Panc1 (cell line): ENCODE data around the gene AHDC1. TPM values are rescaled to one million over a fixed set of nuclear protein-coding genes. Genes with fewer than 3 reads are reported as not detected.

Experiments used
- ATAC-seq: fragments of 200-7000 bp; cut with Tn5 transposase; 2 replicates; pipeline ENCODE4 v1.9.1; 2020; ENCODE audit warnings: mild to moderate bottlenecking, moderate library complexity
- BruUV-seq: library from RNA; stranded (reverse); fragments of 400-500 nt; replicated peaks from 2 replicates; lab custom pipeline; 2021; lab: Mats Ljungman, UMichigan
- CTCF ChIA-PET: fragments of 300-600 bp; sonication (Branson Sonifier 250); formaldehyde crosslinking; loops from one replicate; lab custom pipeline; 2022; ENCODE audit warnings: antibody characterized with exemption; lab: Charles Lee
- POLR2A ChIA-PET: fragments of 300-600 bp; sonication (Branson Sonifier 250); formaldehyde crosslinking; loops from one replicate; lab custom pipeline; 2022; ENCODE audit warnings: antibody characterized with exemption; lab: Charles Lee
- DNase-seq: peaks from one replicate; pipeline ENCODE4 v3.0.0-alpha.2; 2010; ENCODE audit warnings: low read depth, low spot score
- H3K27ac ChIP-seq: 2 replicates; pipeline ENCODE4 v1.5.1; 2011; ENCODE audit warnings: mild to moderate bottlenecking, low read length, inconsistent platforms
- H3K27me3 ChIP-seq: fragments of 200-500 bp; sonication (Bioruptor generic); 2 replicates; pipeline ENCODE4 v1.6.0; 2014; ENCODE audit warnings: low read length, inconsistent platforms; ENCODE audit not compliant: control insufficient read depth, insufficient read depth
- H3K36me3 ChIP-seq: fragments of 200-500 bp; sonication (Bioruptor generic); 2 replicates; pipeline ENCODE4 v1.5.1; 2014; ENCODE audit warnings: inconsistent platforms, mild to moderate bottlenecking, low read length, moderate library complexity; ENCODE audit not compliant: control insufficient read depth, insufficient read depth
- H3K4me1 ChIP-seq: 2 replicates; pipeline ENCODE4 v1.5.1; 2011; ENCODE audit warnings: inconsistent platforms, mild to moderate bottlenecking, low read length, moderate library complexity; ENCODE audit not compliant: control insufficient read depth, insufficient read depth
- H3K4me3 ChIP-seq, 2 experiments: 2 replicates each; pipeline ENCODE4 v1.5.1; 2011 to 2012; ENCODE audit warnings: low read depth in 2 of 2, low read length in 2 of 2, mild to moderate bottlenecking in 2 of 2, inconsistent platforms in 1 of 2, moderate library complexity in 1 of 2
- H3K9me3 ChIP-seq: fragments of 200-500 bp; sonication (Bioruptor generic); 2 replicates; pipeline ENCODE4 v1.5.1; 2014; ENCODE audit warnings: low read depth, mild to moderate bottlenecking, inconsistent platforms, low read length, moderate library complexity; ENCODE audit not compliant: control insufficient read depth, insufficient read depth
- POLR2AphosphoS5 ChIP-seq: IDR thresholded peaks from 2 replicates; pipeline ENCODE4 v1.6.1; 2012; ENCODE audit warnings: mild to moderate bottlenecking, low read depth, low read length, moderate library complexity
- SIN3A ChIP-seq: IDR thresholded peaks from 2 replicates; pipeline ENCODE4 v1.6.1; 2012; ENCODE audit warnings: low read depth, mild to moderate bottlenecking, low read length, moderate library complexity, borderline replicate concordance; ENCODE audit not compliant: insufficient read depth
- TCF7L2 ChIP-seq: IDR thresholded peaks from 2 replicates; pipeline ENCODE4 v1.6.1; 2011; ENCODE audit warnings: mild to moderate bottlenecking, low read depth, low read length, inconsistent platforms
- in situ Hi-C: cut with HindIII; loops from 2 replicates; pipeline ENCODE4 v1.10.0; 2016; ENCODE audit warnings: low sequenced_read_pairs, low pct_unique_long_range_greater_than_20kb
- intact Hi-C: fragments of 100-400 bp; cut with micrococcal nuclease; formaldehyde crosslinking; loops from one replicate; pipeline ENCODE4 v1.10.0; 2022; ENCODE audit not compliant: unreplicated experiment
- total RNA-seq: library from RNA; stranded (reverse); gene quantifications from one replicate; pipeline ENCODE4 v1.2.1, GENCODE V29; 2021; ENCODE audit not compliant: unreplicated experiment
- TF ChIP-seq, protein P1 (sequence below), 2 experiments: IDR thresholded peaks; 2 replicates each; pipeline ENCODE4 v1.6.1; 2011 to 2012; ENCODE audit warnings: low read depth in 2 of 2, control low read depth in 1 of 2, low read length in 1 of 2, mild to moderate bottlenecking in 1 of 2, moderate library complexity in 1 of 2; ENCODE audit not compliant: insufficient read depth in 1 of 2
- TF ChIP-seq, protein P2 (sequence below): fragments of 450-650 bp; IDR thresholded peaks from 2 replicates; pipeline ENCODE4 v1.5.1; 2017; ENCODE audit warnings: mild to moderate bottlenecking

Gene AHDC1
- total RNA-seq, 1 experiment from 2014 or later, result 47.1 TPM

DNA sequence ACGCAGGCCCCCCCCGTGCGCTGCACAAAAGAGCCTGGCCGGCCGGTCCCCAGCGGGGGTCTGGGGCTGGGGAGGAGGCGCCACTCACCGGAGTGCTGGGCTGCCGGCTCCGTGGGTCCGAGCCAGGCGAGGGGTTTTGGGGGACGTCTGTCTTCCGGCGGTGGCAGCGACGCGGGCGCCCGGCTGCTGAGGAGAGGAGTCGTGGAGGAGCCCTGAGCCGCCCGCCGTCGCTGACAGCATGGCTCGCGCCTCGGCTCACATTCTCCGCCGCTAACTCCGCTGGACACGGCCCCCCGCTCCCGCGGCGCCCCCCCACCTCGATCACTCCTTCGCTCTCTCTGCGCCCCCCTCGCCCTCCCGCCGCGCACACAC is 649 bp downstream of the AHDC1 start:
- in situ Hi-C loops, result loop anchor here (10.0 kb wide), 1 partner anchor 188 kb away; no protein-coding TSS in a partner anchor
- peak overlapping the region; percentile 53; the same call in 1 of the 2 replicates for H3K27ac ChIP-seq
- TF ChIP-seq POLR2AphosphoS5 (no peak), SIN3A (peak; percentile 29; the same call in 1 of the 2 replicates), TCF7L2 (no peak)
- TF ChIP-seq, protein P1, sequence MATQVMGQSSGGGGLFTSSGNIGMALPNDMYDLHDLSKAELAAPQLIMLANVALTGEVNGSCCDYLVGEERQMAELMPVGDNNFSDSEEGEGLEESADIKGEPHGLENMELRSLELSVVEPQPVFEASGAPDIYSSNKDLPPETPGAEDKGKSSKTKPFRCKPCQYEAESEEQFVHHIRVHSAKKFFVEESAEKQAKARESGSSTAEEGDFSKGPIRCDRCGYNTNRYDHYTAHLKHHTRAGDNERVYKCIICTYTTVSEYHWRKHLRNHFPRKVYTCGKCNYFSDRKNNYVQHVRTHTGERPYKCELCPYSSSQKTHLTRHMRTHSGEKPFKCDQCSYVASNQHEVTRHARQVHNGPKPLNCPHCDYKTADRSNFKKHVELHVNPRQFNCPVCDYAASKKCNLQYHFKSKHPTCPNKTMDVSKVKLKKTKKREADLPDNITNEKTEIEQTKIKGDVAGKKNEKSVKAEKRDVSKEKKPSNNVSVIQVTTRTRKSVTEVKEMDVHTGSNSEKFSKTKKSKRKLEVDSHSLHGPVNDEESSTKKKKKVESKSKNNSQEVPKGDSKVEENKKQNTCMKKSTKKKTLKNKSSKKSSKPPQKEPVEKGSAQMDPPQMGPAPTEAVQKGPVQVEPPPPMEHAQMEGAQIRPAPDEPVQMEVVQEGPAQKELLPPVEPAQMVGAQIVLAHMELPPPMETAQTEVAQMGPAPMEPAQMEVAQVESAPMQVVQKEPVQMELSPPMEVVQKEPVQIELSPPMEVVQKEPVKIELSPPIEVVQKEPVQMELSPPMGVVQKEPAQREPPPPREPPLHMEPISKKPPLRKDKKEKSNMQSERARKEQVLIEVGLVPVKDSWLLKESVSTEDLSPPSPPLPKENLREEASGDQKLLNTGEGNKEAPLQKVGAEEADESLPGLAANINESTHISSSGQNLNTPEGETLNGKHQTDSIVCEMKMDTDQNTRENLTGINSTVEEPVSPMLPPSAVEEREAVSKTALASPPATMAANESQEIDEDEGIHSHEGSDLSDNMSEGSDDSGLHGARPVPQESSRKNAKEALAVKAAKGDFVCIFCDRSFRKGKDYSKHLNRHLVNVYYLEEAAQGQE (IDR thresholded peaks at IDR 0.05; ENCODE audit: insufficient read depth in 1 of 2, low read depth in 2 of 2, low read length in 1 of 2), result no peak
- TF ChIP-seq, protein P2, sequence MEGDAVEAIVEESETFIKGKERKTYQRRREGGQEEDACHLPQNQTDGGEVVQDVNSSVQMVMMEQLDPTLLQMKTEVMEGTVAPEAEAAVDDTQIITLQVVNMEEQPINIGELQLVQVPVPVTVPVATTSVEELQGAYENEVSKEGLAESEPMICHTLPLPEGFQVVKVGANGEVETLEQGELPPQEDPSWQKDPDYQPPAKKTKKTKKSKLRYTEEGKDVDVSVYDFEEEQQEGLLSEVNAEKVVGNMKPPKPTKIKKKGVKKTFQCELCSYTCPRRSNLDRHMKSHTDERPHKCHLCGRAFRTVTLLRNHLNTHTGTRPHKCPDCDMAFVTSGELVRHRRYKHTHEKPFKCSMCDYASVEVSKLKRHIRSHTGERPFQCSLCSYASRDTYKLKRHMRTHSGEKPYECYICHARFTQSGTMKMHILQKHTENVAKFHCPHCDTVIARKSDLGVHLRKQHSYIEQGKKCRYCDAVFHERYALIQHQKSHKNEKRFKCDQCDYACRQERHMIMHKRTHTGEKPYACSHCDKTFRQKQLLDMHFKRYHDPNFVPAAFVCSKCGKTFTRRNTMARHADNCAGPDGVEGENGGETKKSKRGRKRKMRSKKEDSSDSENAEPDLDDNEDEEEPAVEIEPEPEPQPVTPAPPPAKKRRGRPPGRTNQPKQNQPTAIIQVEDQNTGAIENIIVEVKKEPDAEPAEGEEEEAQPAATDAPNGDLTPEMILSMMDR, result no peak
- DNase-seq (no peak), ATAC-seq (peak; percentile 13)
- H3K36me3 ChIP-seq, result peaks cover 2% of the 10 kb centered on the region; the same call in 1 of the 2 replicates
- no peaks in the 10 kb centered on the region for H3K9me3 ChIP-seq
- H3K4me1 ChIP-seq, result peaks cover 50% of the 10 kb centered on the region
- CTCF ChIA-PET, result interaction anchor here (1.2 to 2.8 kb wide), 2 partner anchors 34 to 46 kb away, joined by 9 to 19 read pairs; no protein-coding TSS in a partner anchor
- H3K27me3 ChIP-seq, result no peaks in the 10 kb centered on the region
- intact Hi-C loops, result loop anchor here (5.0 kb wide), 1 partner anchor 36 kb away; no protein-coding TSS in a partner anchor
- no TSS peak for BruUV-seq
- POLR2A ChIA-PET, result interaction anchor here (1.0 kb wide), 1 partner anchor 36 kb away, joined by 3 read pairs; no protein-coding TSS in a partner anchor
- H3K4me3 ChIP-seq, result peak overlapping the region; percentile 78 to 86

DNA sequence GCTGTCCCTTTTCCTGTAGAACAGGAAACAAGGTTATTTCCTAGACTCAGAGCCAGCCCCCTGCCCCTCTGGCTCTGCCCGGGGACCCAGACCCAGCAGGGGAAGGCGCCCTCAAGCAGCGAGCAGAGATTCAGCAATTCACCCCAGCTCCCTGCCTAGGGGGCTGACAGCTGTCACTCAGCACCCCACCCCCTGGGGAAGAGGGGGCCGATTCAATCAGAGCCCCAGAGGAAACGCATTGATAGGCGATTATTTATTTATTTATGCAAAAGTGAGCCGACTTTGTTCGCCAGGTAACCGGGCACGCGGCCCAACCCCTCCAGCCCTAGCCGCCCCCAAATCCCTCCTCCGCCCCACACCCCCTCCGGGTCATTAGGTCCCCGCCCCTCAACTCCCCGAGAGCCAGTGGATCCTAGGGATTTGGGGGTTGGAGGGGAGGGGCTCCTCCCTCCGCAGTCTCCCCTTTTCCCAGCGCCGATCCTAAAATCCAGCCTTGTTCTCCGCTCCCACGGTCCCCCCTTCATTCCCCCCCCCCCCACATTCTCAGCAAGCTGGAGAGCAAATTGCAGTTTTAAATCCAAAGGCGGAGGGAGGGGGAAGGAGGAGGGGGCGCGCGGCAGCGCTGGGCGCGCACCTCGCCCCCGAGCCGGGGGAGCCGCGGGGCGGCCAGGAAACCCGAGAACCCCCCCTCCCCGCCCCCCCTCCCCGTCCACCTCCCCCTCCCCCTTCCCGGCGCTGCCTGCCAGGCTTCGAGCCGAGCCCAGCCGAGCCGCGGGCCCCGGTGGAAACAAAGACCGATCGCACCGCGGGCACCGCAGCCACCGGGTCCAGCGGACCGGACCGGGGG is 1.3 kb downstream of the AHDC1 start:
- no TSS peak for BruUV-seq
- DNase-seq, result no peak
- peak overlapping the region; percentile 78 to 86 for H3K4me3 ChIP-seq

More for the DNA sequence above, 1.3 kb downstream of the AHDC1 start:
- no peak for ATAC-seq
- Histone ChIP-seq H3K9me3 (no peaks in the 10 kb centered on the region), H3K4me1 (peaks cover 55% of the 10 kb centered on the region), H3K36me3 (peaks cover 2% of the 10 kb centered on the region; the same call in 1 of the 2 replicates), H3K27me3 (no peaks in the 10 kb centered on the region), H3K27ac (peak overlapping the region; percentile 71)
- TF ChIP-seq SIN3A, result 0 out of 2 replicates have a peak, but pooled peaks have one; percentile 43
- TF ChIP-seq, protein P1 (IDR thresholded peaks at IDR 0.05; ENCODE audit: insufficient read depth in 1 of 2, low read depth in 2 of 2, low read length in 1 of 2), result no peak
- ChIA-PET CTCF (interaction anchor here (3.0 kb wide), 1 partner anchor 46 kb away, joined by 18 read pairs; no protein-coding TSS in a partner anchor), POLR2A (interaction anchor here (0.7 kb wide), 1 partner anchor 51 kb away, joined by 4 read pairs; no protein-coding TSS in a partner anchor)
- intact Hi-C loops (loop anchor here (5.0 kb wide), 1 partner anchor 35 kb away; no protein-coding TSS in a partner anchor), in situ Hi-C loops (loop anchor here (10.0 kb wide), 1 partner anchor 188 kb away; no protein-coding TSS in a partner anchor)
